Bronchial epithelial cell (primary cell): ENCODE data around the gene GRIK4. TPM values are rescaled to one million over a fixed set of nuclear protein-coding genes. Genes with fewer than 3 reads are reported as not detected.

Source experiments
- DNase-seq: peaks from one replicate; pipeline ENCODE4 v3.0.0-alpha.2; 2010; ENCODE audit warnings: low read depth
- FAIRE-seq: peaks from 2 replicates; lab custom pipeline; 2011; peaks lifted over from hg19 to GRCh38; lab: Jason Lieb, UNC
- H3K27me3 ChIP-seq: 2 replicates; pipeline ENCODE4 v1.5.1; 2011; ENCODE audit warnings: low read length; ENCODE audit not compliant: control insufficient read depth, insufficient read depth
- H3K36me3 ChIP-seq: 2 replicates; pipeline ENCODE4 v1.5.1; 2011; ENCODE audit warnings: low read length; ENCODE audit not compliant: control insufficient read depth, insufficient read depth
- H3K4me3 ChIP-seq: 2 replicates; pipeline ENCODE4 v1.5.1; 2011; ENCODE audit warnings: mild to moderate bottlenecking, low read depth, low read length, control low read depth
- total RNA-seq: library from RNA; depleted of rRNA; stranded (reverse); fragments of >200 nt; gene quantifications from 2 replicates; pipeline ENCODE4 v1.2.1, GENCODE V29; 2014
- TF ChIP-seq, protein P1 (sequence below): IDR thresholded peaks from 2 replicates; pipeline ENCODE4 v1.5.1; 2011; ENCODE audit warnings: mild to moderate bottlenecking, moderate library complexity, low read length, control low read depth, inconsistent platforms; ENCODE audit not compliant: insufficient read depth, severe bottlenecking

The GRIK4 gene
- total RNA-seq, 1 donor from 2014 or later = not detected

DNA sequence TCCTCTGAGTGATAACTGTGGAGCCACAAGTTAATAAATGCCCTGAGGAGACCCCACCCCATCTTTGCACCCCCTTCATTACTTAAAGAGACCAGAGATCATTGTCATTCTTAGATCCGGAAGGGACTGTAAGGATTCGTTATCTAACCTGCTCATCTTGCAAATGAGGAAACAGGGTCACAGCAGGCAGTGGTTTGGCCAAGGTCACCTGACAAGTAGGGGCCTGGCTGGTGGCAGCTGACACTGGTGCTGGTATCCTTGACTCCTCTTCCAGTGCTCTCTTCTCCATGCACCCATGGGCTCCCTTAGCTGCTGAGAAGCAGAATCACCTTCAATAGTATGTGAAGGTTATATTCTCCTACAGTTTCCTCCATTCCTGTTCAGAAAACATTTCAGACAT lies 151.6 kb downstream of the GRIK4 start:
- TF ChIP-seq, protein P1, sequence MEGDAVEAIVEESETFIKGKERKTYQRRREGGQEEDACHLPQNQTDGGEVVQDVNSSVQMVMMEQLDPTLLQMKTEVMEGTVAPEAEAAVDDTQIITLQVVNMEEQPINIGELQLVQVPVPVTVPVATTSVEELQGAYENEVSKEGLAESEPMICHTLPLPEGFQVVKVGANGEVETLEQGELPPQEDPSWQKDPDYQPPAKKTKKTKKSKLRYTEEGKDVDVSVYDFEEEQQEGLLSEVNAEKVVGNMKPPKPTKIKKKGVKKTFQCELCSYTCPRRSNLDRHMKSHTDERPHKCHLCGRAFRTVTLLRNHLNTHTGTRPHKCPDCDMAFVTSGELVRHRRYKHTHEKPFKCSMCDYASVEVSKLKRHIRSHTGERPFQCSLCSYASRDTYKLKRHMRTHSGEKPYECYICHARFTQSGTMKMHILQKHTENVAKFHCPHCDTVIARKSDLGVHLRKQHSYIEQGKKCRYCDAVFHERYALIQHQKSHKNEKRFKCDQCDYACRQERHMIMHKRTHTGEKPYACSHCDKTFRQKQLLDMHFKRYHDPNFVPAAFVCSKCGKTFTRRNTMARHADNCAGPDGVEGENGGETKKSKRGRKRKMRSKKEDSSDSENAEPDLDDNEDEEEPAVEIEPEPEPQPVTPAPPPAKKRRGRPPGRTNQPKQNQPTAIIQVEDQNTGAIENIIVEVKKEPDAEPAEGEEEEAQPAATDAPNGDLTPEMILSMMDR = no peak
- no peak for DNase-seq
- Histone ChIP-seq H3K4me3 (no peak overlapping the region), H3K27me3 (no peaks in the 10 kb centered on the region), H3K36me3 (no peaks in the 10 kb centered on the region)
- no peak for FAIRE-seq

DNA sequence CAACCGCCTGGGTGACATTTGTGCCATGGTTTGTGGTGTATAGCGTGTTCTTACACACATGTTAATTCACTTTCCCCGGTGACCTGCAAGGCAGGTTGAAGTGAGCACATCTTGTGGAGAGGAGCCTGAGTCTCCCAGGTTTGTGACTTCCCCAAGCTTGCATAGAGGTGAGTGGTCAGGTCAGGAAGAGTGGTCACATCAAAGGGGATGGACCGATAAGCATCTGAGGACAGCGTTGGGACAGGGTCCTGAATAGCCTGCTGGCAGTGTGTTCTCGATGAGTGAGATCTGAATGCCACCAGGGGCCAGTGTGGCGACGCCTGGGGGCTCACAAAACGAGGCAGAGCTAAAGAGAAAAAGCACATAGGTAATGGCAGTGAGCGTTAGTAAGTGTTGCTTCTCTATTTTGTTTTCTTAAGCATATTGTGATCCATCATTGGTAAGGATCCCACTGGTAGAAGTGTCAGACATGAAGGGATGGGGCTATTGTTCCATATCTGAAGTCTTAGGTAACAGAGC lies 154.6 kb downstream of the GRIK4 start:
- peaks cover 1% of the 10 kb centered on the region for H3K27me3 ChIP-seq
- no peak for FAIRE-seq

DNA sequence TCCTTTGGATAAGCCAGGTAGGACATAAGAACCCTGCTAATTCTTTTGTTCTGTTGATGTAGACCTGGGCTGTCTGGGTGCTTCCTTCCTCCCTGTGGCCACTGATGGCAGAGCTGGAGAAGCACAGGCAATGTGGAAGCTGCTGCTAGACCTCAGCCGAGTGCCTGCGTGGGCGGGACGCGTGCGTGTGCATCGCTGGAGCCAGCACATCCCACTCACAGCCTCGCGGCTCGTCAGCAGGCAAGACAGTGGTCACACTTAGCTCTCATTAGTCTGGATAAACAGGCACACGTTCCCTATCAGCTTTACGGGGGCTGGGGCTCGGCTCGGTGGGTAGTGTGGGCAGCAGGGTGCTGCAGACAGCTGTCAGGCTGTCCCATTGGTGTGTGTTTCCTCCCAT lies 155.7 kb downstream of the GRIK4 start:
- Histone ChIP-seq H3K36me3 (no peaks in the 10 kb centered on the region), H3K4me3 (no peak overlapping the region), H3K27me3 (peaks cover 1% of the 10 kb centered on the region)
- FAIRE-seq (no peak), DNase-seq (no peak)
- TF ChIP-seq, protein P1 = no peak

More for the DNA sequence above, 154.6 kb downstream of the GRIK4 start:
- no peaks in the 10 kb centered on the region for H3K36me3 ChIP-seq
- TF ChIP-seq, protein P1 = no peak
- no peak for DNase-seq
- H3K4me3 ChIP-seq = no peak overlapping the region

DNA sequence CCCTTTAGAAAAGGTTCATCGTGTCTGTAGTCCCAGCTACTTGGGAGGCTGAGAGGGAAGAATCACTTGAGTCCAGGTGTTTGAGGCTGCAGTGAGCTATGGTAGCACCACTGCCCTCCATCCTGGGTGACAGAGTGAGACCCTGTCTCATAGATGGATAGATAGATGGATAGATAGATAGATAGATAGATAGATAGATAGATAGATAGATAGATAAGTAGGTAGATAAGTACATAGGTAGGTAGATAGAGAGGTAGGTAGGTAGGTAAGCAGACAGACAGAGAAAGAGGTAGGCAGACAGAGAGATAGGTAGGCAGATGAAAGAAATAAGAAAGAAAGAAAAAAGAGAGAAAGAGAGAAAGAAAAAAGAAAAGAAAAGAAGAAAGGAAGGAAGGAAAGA lies 156.4 kb downstream of the GRIK4 start:
- Histone ChIP-seq H3K36me3 (no peaks in the 10 kb centered on the region), H3K27me3 (peaks cover 1% of the 10 kb centered on the region), H3K4me3 (no peak overlapping the region)
- FAIRE-seq (no peak), DNase-seq (no peak)
- TF ChIP-seq, protein P1 = no peak

DNA sequence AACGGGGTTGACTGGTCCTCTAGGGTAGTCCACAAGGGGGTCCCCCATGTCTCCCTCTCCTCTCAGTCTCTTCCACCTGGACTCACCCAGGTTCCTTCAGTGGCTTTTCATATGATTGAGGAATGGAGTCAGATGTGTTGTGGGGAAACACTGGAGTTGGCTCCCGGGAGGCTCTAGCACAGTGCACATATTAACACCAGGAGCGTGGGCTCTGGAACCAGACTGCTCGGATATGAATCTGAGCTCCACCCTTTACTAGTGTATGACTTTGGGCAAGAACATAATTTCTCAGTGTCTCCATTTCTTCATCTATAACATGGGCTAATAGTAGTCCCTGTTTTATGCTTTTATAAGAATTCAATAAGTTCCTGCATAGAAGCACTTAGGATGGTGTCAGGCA lies 157.0 kb downstream of the GRIK4 start:
- Histone ChIP-seq H3K4me3 (no peak overlapping the region), H3K36me3 (no peaks in the 10 kb centered on the region), H3K27me3 (peaks cover 1% of the 10 kb centered on the region)
- TF ChIP-seq, protein P1 = no peak
- DNase-seq (no peak), FAIRE-seq (no peak)

DNA sequence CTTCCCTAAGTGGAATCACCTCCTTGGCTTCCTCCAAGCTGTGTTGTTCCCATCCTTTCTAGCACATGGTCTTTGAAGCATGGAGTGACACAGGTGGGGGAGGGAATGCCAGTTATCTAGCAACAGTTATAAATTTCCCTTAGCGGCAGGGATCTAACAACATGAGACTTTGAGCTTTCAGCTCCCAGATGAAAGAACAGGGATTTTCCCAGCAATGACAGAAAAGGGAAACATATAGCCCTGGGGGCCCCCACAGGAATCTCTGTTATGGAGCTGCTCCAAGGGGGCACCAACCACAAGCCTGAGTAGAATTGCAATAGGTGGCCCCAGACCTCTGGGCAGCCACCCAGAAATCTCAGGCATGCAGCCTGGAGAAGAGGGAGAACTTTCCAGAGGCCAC lies 163.0 kb downstream of the GRIK4 start:
- Histone ChIP-seq H3K27me3 (no peaks in the 10 kb centered on the region), H3K36me3 (no peaks in the 10 kb centered on the region), H3K4me3 (no peak overlapping the region)
- peak; percentile 18 for FAIRE-seq
- TF ChIP-seq, protein P1 = no peak
- DNase-seq = no peak
